CD14-positive monocyte (primary cell): ENCODE measurements around the gene CDC45. TPM values are rescaled to one million over a fixed set of nuclear protein-coding genes. Genes with fewer than 3 reads are reported as not detected.
A peak's percentile ranks its signal among the peaks of the same experiment; 100 is the strongest.

Source experiments
- DNase-seq, 3 donors: peaks; one replicate each; pipeline ENCODE4 v3.0.0-alpha.2; 2011 to 2022
- H2AFZ ChIP-seq: 2 replicates; pipeline ENCODE4 v1.6.0; 2012; ENCODE audit warnings: mild to moderate bottlenecking, low read depth, low read length, inconsistent platforms; ENCODE audit not compliant: insufficient read depth, poor library complexity, severe bottlenecking
- H3K27ac ChIP-seq, 2 donors: 1 replicate in 1 of 2; 2 replicates in 1 of 2; pipeline ENCODE4 v1.5.1; 2012 to 2013; ENCODE audit warnings: low read length in 2 of 2, control low read depth in 1 of 2, inconsistent platforms in 1 of 2, low read depth in 1 of 2, mild to moderate bottlenecking in 1 of 2
- H3K27me3 ChIP-seq, 2 donors: one replicate each; pipeline versions ENCODE4 v1.6.0 to v1.6.1; 2011 to 2013; ENCODE audit warnings: low read length in 2 of 2; ENCODE audit not compliant: control insufficient read depth in 2 of 2, insufficient read depth in 2 of 2
- H3K36me3 ChIP-seq, 2 donors: replicated peaks in 1 of 2; 1 replicate in 1 of 2; 2 replicates in 1 of 2; pipeline versions ENCODE4 v1.5.1 to v1.6.1; 2012 to 2013; ENCODE audit warnings: low read length in 2 of 2, control low read depth in 1 of 2, inconsistent platforms in 1 of 2, mild to moderate bottlenecking in 1 of 2; ENCODE audit not compliant: insufficient read depth in 2 of 2, control insufficient read depth in 1 of 2
- H3K4me1 ChIP-seq, 2 donors: 1 replicate in 1 of 2; 2 replicates in 1 of 2; pipeline versions ENCODE4 v1.5.1 to v1.6.1; 2012 to 2013; ENCODE audit warnings: low read length in 2 of 2, control low read depth in 1 of 2, inconsistent platforms in 1 of 2, mild to moderate bottlenecking in 1 of 2, moderate library complexity in 1 of 2; ENCODE audit not compliant: insufficient read depth in 2 of 2, control insufficient read depth in 1 of 2
- H3K4me2 ChIP-seq: replicated peaks from 2 replicates; pipeline ENCODE3; 2012; ENCODE audit warnings: low read length, moderate library complexity, mild to moderate bottlenecking; ENCODE audit not compliant: poor library complexity, severe bottlenecking; ENCODE audit errors: extremely low read depth
- H3K4me3 ChIP-seq, 3 experiments: fragments of 200-600 bp in 1 of 3; sonication (generic) in 1 of 3; replicated peaks in 1 of 3; 1 replicate in 2 of 3; 2 replicates in 1 of 3; pipeline ENCODE4 v1.5.1; 2011 to 2013; ENCODE audit warnings: low read length in 3 of 3, mild to moderate bottlenecking in 3 of 3, control low read depth in 2 of 3, low read depth in 2 of 3, inconsistent platforms in 1 of 3, moderate library complexity in 1 of 3
- H3K79me2 ChIP-seq: 2 replicates; pipeline ENCODE4 v1.6.0; 2012; ENCODE audit warnings: mild to moderate bottlenecking, control low read depth, inconsistent platforms, low read length, moderate library complexity; ENCODE audit not compliant: insufficient read depth
- H3K9ac ChIP-seq: 2 replicates; pipeline ENCODE4 v1.6.0; 2017; ENCODE audit warnings: low read length, mild to moderate bottlenecking; ENCODE audit not compliant: insufficient read depth, poor library complexity, severe bottlenecking
- H3K9me3 ChIP-seq, 2 donors: replicated peaks in 1 of 2; 1 replicate in 1 of 2; 2 replicates in 1 of 2; pipeline versions ENCODE4 v1.5.1 to v1.6.1; 2012 to 2013; ENCODE audit warnings: low read length in 2 of 2, control low read depth in 1 of 2; ENCODE audit not compliant: control insufficient read depth in 1 of 2, insufficient read depth in 1 of 2
- H4K20me1 ChIP-seq: 2 replicates; pipeline ENCODE4 v1.6.0; 2012; ENCODE audit warnings: mild to moderate bottlenecking, low read length, control low read depth, moderate library complexity; ENCODE audit not compliant: insufficient read depth
- H3K27ac Mint-ChIP-seq, 7 donors: one replicate each; pipeline ENCODE4 v1.8.0; 2020; ENCODE audit warnings: mild to moderate bottlenecking in 7 of 7, mixed read lengths in 7 of 7, moderate library complexity in 6 of 7, inconsistent platforms in 2 of 7
- H3K27me3 Mint-ChIP-seq, 3 donors: one replicate each; pipeline ENCODE4 v1.8.0; 2021 to 2022; ENCODE audit warnings: low read depth in 3 of 3, mild to moderate bottlenecking in 3 of 3, mixed read lengths in 3 of 3, moderate library complexity in 3 of 3, inconsistent platforms in 1 of 3
- H3K36me3 Mint-ChIP-seq, 2 donors: one replicate each; pipeline ENCODE4 v1.8.0; 2020; ENCODE audit warnings: mixed read lengths in 2 of 2, inconsistent platforms in 1 of 2, mild to moderate bottlenecking in 1 of 2
- H3K4me1 Mint-ChIP-seq: one replicate; pipeline ENCODE4 v1.8.0; 2020; ENCODE audit warnings: mild to moderate bottlenecking, mixed read lengths
- H3K4me3 Mint-ChIP-seq, 2 donors: one replicate each; pipeline ENCODE4 v1.8.0; 2020; ENCODE audit warnings: mild to moderate bottlenecking in 2 of 2, mixed read lengths in 2 of 2, moderate library complexity in 1 of 2
- H3K9me3 Mint-ChIP-seq, 7 donors: one replicate each; pipeline ENCODE4 v1.8.0; 2020 to 2022; ENCODE audit warnings: mixed read lengths in 7 of 7, mild to moderate bottlenecking in 6 of 7, moderate library complexity in 6 of 7, inconsistent platforms in 2 of 7
- CTCF ChIP-seq: fragments of 200-600 bp; IDR thresholded peaks from one replicate; pipeline ENCODE4 v1.8.0; 2022; ENCODE audit warnings: antibody characterized with exemption, mild to moderate bottlenecking
- WGBS: methylation state at CpG from one replicate; pipeline ENCODE4 v1.1.5; 2013; ENCODE audit warnings: missing lambda C conversion rate; ENCODE audit not compliant: insufficient coverage; 5-methylcytosine and 5-hydroxymethylcytosine counted together
- intact Hi-C, 2 donors: fragments of 100-400 bp; cut with micrococcal nuclease; formaldehyde crosslinking; loops; one replicate each; pipeline versions ENCODE4 v1.15.0 to v1.15.1; 2023
- polyA plus RNA-seq, 3 donors: library from polyadenylated mRNA; depleted of rRNA in 1 of 3; unstranded in 2 of 3; stranded (reverse) in 1 of 3; fragments of 300-500 nt in 2 of 3; fragments of >200 nt in 1 of 3; fragmentation: Illumina TruSeq in 2 of 3; gene quantifications; 1 replicate in 2 of 3; 2 replicates in 1 of 3; pipeline ENCODE4 v1.2.3, GENCODE V29; 2012 to 2021

CDC45 gene
- polyA plus RNA-seq, 3 donors: 0.04 TPM; not detected in 2

- no peaks in the 10 kb centered on the region for H3K4me1 ChIP-seq
- no peaks in the 10 kb centered on the region for H4K20me1 ChIP-seq
- no peak for DNase-seq
- H3K79me2 ChIP-seq: no peaks in the 10 kb centered on the region
- H3K4me3 Mint-ChIP-seq: no peak overlapping the region
- TF ChIP-seq CTCF: no peak
- no peak overlapping the region for H3K4me2 ChIP-seq
- H3K4me3 ChIP-seq: no peak overlapping the region
- no peak overlapping the region for H3K9ac ChIP-seq
- no peaks in the 10 kb centered on the region for H3K27me3 ChIP-seq
- H3K36me3 ChIP-seq: no peaks in the 10 kb centered on the region
- H3K4me1 Mint-ChIP-seq: no peaks in the 10 kb centered on the region
- no peak overlapping the region for H3K27ac Mint-ChIP-seq
- intact Hi-C loops: no loop called here
- no peaks in the 10 kb centered on the region for H3K9me3 ChIP-seq
- peaks cover 0 to 8% (median 0%) of the 10 kb centered on the region in 7 donors for H3K9me3 Mint-ChIP-seq
- peaks cover 2 to 5% (median 5%) of the 10 kb centered on the region in 3 donors for H3K27me3 Mint-ChIP-seq
- WGBS: 93% methylated on average over 2 of the region's 2 CpGs
- H2AFZ ChIP-seq: no peak overlapping the region
- H3K27ac ChIP-seq: no peak overlapping the region
- H3K36me3 Mint-ChIP-seq: no peaks in the 10 kb centered on the region
Measured at GRCh38 chr22:19559956-19560355, 80.2 kb downstream of the CDC45 start.

- H3K9ac ChIP-seq: no peak overlapping the region
- H3K9me3 ChIP-seq: no peaks in the 10 kb centered on the region
- no peaks in the 10 kb centered on the region for H3K27me3 ChIP-seq
- TF ChIP-seq CTCF: no peak
- H3K36me3 ChIP-seq: no peaks in the 10 kb centered on the region
- no peaks in the 10 kb centered on the region for H4K20me1 ChIP-seq
- H3K4me2 ChIP-seq: peak overlapping the region; percentile 16
- peaks cover 4% of the 10 kb centered on the region in 3 donors for H3K27me3 Mint-ChIP-seq
- H3K79me2 ChIP-seq: no peaks in the 10 kb centered on the region
- peak overlapping the region in 1 of 3 experiments; percentile 2 for H3K4me3 ChIP-seq
- H3K4me1 ChIP-seq: peaks cover 9 to 11% of the 10 kb centered on the region in 2 donors
- H3K36me3 Mint-ChIP-seq: no peaks in the 10 kb centered on the region
- intact Hi-C loops: no loop called here
- H3K4me3 Mint-ChIP-seq: no peak overlapping the region
- H3K9me3 Mint-ChIP-seq: peaks cover 0 to 10% (median 0%) of the 10 kb centered on the region in 7 donors
- H3K4me1 Mint-ChIP-seq: peaks cover 10% of the 10 kb centered on the region
- H3K27ac Mint-ChIP-seq: no peak overlapping the region
- peak overlapping the region in 1 of 2 donors; percentile 34 for H3K27ac ChIP-seq
- WGBS: 78% methylated on average over 3 of the region's 11 CpGs
- no peak for DNase-seq
- peak overlapping the region; percentile 41 for H2AFZ ChIP-seq
Measured at GRCh38 chr22:19565382-19566278, 85.9 kb downstream of the CDC45 start.
